IPS-NIHi11 (cell line): Measurements from ENCODE around the gene ICE2.

Source experiments
- DNase-seq: peaks from one replicate; pipeline ENCODE4 v3.0.0; 2012; ENCODE audit warnings: mixed read lengths, low spot score

The ICE2 gene

GRCh38 chr15:60369696-60370095 lies 109.2 kb downstream of the ICE2 start:
- no peak for DNase-seq
